ENCODE data around the gene ZC2HC1C. TPM values are rescaled to one million over a fixed set of nuclear protein-coding genes. Genes with fewer than 3 reads are reported as not detected.
"Not testable (repeated sequence)": the region's sequence is repeated elsewhere in the genome, so short reads cannot be mapped to it uniquely, and the experiment has no call there.

ZC2HC1C gene
- total RNA-seq, 1 experiment from 2014 or later = 1.3 TPM

DNA sequence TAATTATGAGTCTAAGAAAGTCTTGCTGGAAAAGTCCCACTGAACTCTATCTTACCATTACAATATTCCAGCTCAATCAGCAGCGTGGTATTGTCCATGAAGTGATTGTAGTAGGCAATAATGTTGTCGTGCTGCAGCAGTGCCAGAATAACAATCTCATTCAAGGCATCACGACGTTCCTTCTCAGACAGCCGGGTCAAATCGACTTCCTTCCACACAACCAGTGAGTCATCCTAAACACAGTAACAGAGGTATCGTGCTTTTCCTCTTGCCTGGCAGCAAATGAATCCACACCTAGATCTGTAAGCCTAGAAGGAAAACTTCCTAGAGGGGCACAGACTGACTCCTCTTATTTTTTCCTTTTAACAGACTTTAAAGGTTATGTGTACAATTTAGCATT is 54.5 kb downstream of the ZC2HC1C start:
- H3K27me3 Mint-ChIP-seq (ENCODE audit: insufficient read depth, unreplicated experiment) = no peaks in the 10 kb centered on the region
- TF ChIP-seq, protein P1, sequence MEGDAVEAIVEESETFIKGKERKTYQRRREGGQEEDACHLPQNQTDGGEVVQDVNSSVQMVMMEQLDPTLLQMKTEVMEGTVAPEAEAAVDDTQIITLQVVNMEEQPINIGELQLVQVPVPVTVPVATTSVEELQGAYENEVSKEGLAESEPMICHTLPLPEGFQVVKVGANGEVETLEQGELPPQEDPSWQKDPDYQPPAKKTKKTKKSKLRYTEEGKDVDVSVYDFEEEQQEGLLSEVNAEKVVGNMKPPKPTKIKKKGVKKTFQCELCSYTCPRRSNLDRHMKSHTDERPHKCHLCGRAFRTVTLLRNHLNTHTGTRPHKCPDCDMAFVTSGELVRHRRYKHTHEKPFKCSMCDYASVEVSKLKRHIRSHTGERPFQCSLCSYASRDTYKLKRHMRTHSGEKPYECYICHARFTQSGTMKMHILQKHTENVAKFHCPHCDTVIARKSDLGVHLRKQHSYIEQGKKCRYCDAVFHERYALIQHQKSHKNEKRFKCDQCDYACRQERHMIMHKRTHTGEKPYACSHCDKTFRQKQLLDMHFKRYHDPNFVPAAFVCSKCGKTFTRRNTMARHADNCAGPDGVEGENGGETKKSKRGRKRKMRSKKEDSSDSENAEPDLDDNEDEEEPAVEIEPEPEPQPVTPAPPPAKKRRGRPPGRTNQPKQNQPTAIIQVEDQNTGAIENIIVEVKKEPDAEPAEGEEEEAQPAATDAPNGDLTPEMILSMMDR (IDR thresholded peaks at IDR 0.05; ENCODE audit: unreplicated experiment) = no peak
- intact Hi-C loops (cut with micrococcal nuclease) = loop anchor here (10.0 kb wide), 2 partner anchors 361 to 521 kb away; no protein-coding TSS in a partner anchor
- no TSS peak for BruUV-seq (replicated peaks)
- POLR2A ChIA-PET = interaction anchor here (1.1 to 11.5 kb wide), 9 partner anchors 13 to 176 kb away, joined by 3 to 274 read pairs (median 10); partner anchors contain the start of gene FOS
- no peaks in the 10 kb centered on the region for H3K9me3 Mint-ChIP-seq (ENCODE audit: unreplicated experiment)
- peak; percentile 80 for DNase-seq (ENCODE audit: unreplicated experiment)
- peak overlapping the region; percentile 59 for H3K27ac Mint-ChIP-seq (ENCODE audit: low read depth, unreplicated experiment)
- peak overlapping the region; percentile 33 for H3K4me3 Mint-ChIP-seq (ENCODE audit: unreplicated experiment)
- peaks cover 75% of the 10 kb centered on the region for H3K36me3 Mint-ChIP-seq (ENCODE audit: insufficient read depth, unreplicated experiment)
- CTCF ChIA-PET = interaction anchor here (0.6 to 1.8 kb wide), 7 partner anchors 26 to 416 kb away, joined by 3 to 10 read pairs (median 3); no protein-coding TSS in a partner anchor
- H3K4me1 Mint-ChIP-seq (ENCODE audit: insufficient read depth, unreplicated experiment) = peaks cover 30% of the 10 kb centered on the region

DNA sequence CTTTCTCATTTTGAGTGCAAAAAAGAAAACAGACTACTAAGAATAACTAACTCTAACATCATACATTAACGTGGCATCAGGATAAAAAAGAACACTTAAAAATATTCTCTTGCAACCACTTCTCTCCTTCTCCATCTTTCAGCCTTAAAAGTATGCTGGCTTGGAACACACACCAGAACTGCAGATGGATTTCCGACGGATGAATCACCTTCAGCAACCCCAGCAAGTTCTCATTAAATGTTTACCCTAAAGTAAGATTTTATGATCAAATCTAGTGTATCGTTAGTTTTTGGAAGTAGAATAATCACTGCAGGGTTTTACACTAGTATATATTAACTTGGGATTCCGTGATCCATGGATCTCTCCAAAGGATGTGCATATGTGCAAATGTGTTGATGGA is 56.2 kb downstream of the ZC2HC1C start:
- Mint-ChIP-seq H3K4me3 (ENCODE audit: unreplicated experiment) (peak overlapping the region; percentile 72), H3K27me3 (ENCODE audit: insufficient read depth, unreplicated experiment) (no peaks in the 10 kb centered on the region), H3K9me3 (ENCODE audit: unreplicated experiment) (no peaks in the 10 kb centered on the region), H3K36me3 (ENCODE audit: insufficient read depth, unreplicated experiment) (peaks cover 68% of the 10 kb centered on the region), H3K27ac (ENCODE audit: low read depth, unreplicated experiment) (peak overlapping the region; percentile 99), H3K4me1 (ENCODE audit: insufficient read depth, unreplicated experiment) (peaks cover 30% of the 10 kb centered on the region)
- CTCF ChIA-PET = interaction anchor here (0.9 to 2.6 kb wide), 5 partner anchors 169 to 364 kb away, joined by 3 to 8 read pairs (median 5); no protein-coding TSS in a partner anchor
- POLR2A ChIA-PET = interaction anchor here (0.7 to 11.5 kb wide), 16 partner anchors 10 to 435 kb away, joined by 3 to 274 read pairs (median 6); partner anchors contain the start of genes FOS and ZC2HC1C
- BruUV-seq (replicated peaks) = no TSS peak
- intact Hi-C loops (cut with micrococcal nuclease) = loop anchor here (10.0 kb wide), 2 partner anchors 359 to 519 kb away; no protein-coding TSS in a partner anchor
- peak; percentile 43 for DNase-seq (ENCODE audit: unreplicated experiment)
- TF ChIP-seq, protein P1 (IDR thresholded peaks at IDR 0.05; ENCODE audit: unreplicated experiment) = no peak

DNA sequence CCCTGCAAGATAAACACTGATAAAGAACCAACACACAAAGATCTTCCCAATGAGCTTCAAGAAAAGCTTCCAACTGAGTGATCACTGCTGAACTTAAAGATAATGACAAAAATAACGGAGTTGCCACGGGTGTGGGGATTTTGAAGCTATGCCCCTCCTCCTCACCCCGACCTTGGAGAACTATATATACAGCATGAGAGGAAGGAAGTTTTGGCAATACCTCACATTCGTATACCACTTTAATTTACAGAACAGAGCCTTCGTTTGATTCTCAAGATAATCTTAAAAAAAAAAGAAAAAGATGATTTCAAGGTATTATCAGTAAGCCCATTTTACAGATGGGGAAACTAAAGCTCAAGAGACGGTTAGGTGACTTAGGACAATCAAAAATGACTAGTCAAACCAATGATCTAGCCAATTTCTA is 56.7 kb downstream of the ZC2HC1C start:
- intact Hi-C loops (cut with micrococcal nuclease) = loop anchor here (10.0 kb wide), 2 partner anchors 359 to 519 kb away; no protein-coding TSS in a partner anchor
- no peak for DNase-seq (ENCODE audit: unreplicated experiment)
- H3K27me3 Mint-ChIP-seq (ENCODE audit: insufficient read depth, unreplicated experiment) = no peaks in the 10 kb centered on the region
- no peaks in the 10 kb centered on the region for H3K9me3 Mint-ChIP-seq (ENCODE audit: unreplicated experiment)
- H3K4me1 Mint-ChIP-seq (ENCODE audit: insufficient read depth, unreplicated experiment) = peaks cover 30% of the 10 kb centered on the region
- no TSS peak for BruUV-seq (replicated peaks)
- peak overlapping the region; percentile 72 for H3K4me3 Mint-ChIP-seq (ENCODE audit: unreplicated experiment)
- peaks cover 67% of the 10 kb centered on the region for H3K36me3 Mint-ChIP-seq (ENCODE audit: insufficient read depth, unreplicated experiment)
- CTCF ChIA-PET = interaction anchor here (0.6 to 2.6 kb wide), 12 partner anchors 49 to 435 kb away, joined by 3 to 8 read pairs (median 3); no protein-coding TSS in a partner anchor
- TF ChIP-seq, protein P1 (IDR thresholded peaks at IDR 0.05; ENCODE audit: unreplicated experiment) = no peak
- H3K27ac Mint-ChIP-seq (ENCODE audit: low read depth, unreplicated experiment) = peak overlapping the region; percentile 99
- POLR2A ChIA-PET = interaction anchor here (0.7 to 11.5 kb wide), 24 partner anchors 9 to 534 kb away, joined by 3 to 274 read pairs (median 5); partner anchors contain the start of genes ACYP1, ERG28, FOS and TTLL5

DNA sequence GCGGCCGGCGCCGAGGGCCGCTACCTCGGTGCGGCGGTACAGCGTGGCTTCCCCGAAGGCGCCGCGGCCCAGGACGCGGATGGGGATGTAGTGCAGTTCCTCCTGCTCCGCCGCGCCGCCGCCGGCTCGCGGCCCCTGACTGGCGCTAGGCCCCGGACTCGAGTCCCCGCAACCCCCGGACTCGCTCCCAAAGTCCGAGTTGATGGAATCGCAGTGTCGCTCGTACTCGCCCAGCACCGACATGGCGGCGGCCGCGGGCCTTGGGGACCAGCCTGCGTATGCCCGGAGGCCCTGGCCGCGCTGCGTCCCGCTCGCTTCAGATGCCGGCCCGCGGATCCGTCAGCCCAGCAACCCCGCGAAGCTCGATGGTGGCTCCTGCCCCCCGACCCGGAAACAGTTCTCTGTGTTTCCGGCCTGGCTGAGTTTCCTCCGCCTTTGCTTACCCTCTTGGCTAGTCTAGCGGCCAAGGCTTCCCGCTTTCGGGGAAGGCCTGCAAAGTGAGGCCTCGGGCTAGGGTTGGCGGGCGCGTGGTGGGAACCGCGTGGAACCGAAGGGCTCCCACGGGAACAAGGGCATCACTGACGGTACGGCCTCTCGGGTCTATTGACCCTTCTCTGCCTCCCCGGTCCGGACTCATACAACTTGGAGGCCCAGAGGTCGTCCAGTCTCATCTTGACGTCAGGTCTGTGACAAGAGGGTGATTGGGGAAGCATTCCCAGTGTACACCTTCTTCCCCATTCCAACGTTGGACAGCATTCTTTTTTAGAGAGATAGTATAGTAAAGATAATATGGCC is 57.4 kb downstream of the ZC2HC1C start, which contains the start of gene NEK9:
NEK9 (minus strand) TSS at position 370 of the 795 bp plus-strand sequence; CDS start at position 243, 127 bp downstream.
- TF ChIP-seq, protein P1 (IDR thresholded peaks at IDR 0.05; ENCODE audit: unreplicated experiment) = no peak
- peak within 1 kb of the TSS; percentile 99 for H3K27ac Mint-ChIP-seq (ENCODE audit: low read depth, unreplicated experiment)
- POLR2A ChIA-PET = interaction anchor here (0.7 to 11.5 kb wide), 34 partner anchors 8 to 534 kb away, joined by 3 to 274 read pairs (median 4); partner anchors contain the start of genes ACYP1, ERG28, FOS and TTLL5
- peak within 1 kb of the TSS; percentile 72 for H3K4me3 Mint-ChIP-seq (ENCODE audit: unreplicated experiment)
- CTCF ChIA-PET = interaction anchor here (0.6 to 3.3 kb wide), 11 partner anchors 48 to 434 kb away, joined by 3 to 17 read pairs (median 5); no protein-coding TSS in a partner anchor
- DNase-seq (ENCODE audit: unreplicated experiment) = peak; percentile 88
- TSS peak; percentile 65 for BruUV-seq (replicated peaks)
- H3K9me3 Mint-ChIP-seq (ENCODE audit: unreplicated experiment) = no peaks in the 10 kb centered on the region
- no peaks in the 10 kb centered on the region for H3K27me3 Mint-ChIP-seq (ENCODE audit: insufficient read depth, unreplicated experiment)
- H3K4me1 Mint-ChIP-seq (ENCODE audit: insufficient read depth, unreplicated experiment) = peaks cover 33% of the 10 kb centered on the region
- intact Hi-C loops (cut with micrococcal nuclease) = loop anchor here (10.0 kb wide), 2 partner anchors 358 to 518 kb away; no protein-coding TSS in a partner anchor
- peaks cover 64% of the 10 kb centered on the region for H3K36me3 Mint-ChIP-seq (ENCODE audit: insufficient read depth, unreplicated experiment)

DNA sequence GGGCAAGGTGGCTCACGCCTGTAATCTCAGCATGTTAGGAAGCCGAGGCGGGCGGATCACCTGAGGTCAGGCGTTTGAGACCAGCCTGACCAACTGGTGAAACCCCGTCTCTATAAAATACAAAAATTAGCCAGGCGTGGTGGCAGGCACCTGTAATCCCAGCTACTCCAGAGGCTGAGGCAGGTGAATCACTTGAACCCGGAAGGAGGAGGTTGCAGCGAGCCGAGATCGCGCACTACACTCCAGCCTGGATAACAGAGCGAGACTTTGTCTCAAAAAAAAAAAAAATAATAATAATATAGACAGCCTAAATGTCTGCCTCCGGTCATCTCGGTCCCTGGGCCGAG is 58.0 kb downstream of the ZC2HC1C start:
- Mint-ChIP-seq H3K36me3 (ENCODE audit: insufficient read depth, unreplicated experiment) (peaks cover 64% of the 10 kb centered on the region), H3K4me3 (ENCODE audit: unreplicated experiment) (peak overlapping the region; percentile 72), H3K27ac (ENCODE audit: low read depth, unreplicated experiment) (peak overlapping the region; percentile 99), H3K4me1 (ENCODE audit: insufficient read depth, unreplicated experiment) (peaks cover 38% of the 10 kb centered on the region)
- intact Hi-C loops (cut with micrococcal nuclease) = loop anchor here (10.0 kb wide), 2 partner anchors 357 to 517 kb away; no protein-coding TSS in a partner anchor
- H3K9me3 Mint-ChIP-seq (ENCODE audit: unreplicated experiment); H3K27me3 Mint-ChIP-seq (ENCODE audit: insufficient read depth, unreplicated experiment); BruUV-seq (replicated peaks): not testable (repeated sequence)
- ChIA-PET CTCF (interaction anchor here (0.6 to 5.2 kb wide), 5 partner anchors 95 to 434 kb away, joined by 3 to 192 read pairs (median 3); no protein-coding TSS in a partner anchor), POLR2A (interaction anchor here (0.7 to 11.5 kb wide), 25 partner anchors 8 to 533 kb away, joined by 3 to 274 read pairs (median 5); partner anchors contain the start of genes ACYP1, ERG28, FOS and TTLL5)
- peak; percentile 21 for DNase-seq (ENCODE audit: unreplicated experiment)

Measured in MCF 10A (cell line).